Effector CD4-positive, alpha-beta T cell (primary cell): Measurements from ENCODE around the gene PCDH11X. TPM values are rescaled to one million over a fixed set of nuclear protein-coding genes. Genes with fewer than 3 reads are reported as not detected.
"Not testable (repeated sequence)": the region's sequence is repeated elsewhere in the genome, so short reads cannot be mapped to it uniquely, and the experiment has no call there.

ENCODE experiments used
- DNase-seq: peaks from one replicate; pipeline ENCODE4 v3.0.0-alpha.2; 2020
- total RNA-seq: gene quantifications from one replicate; lab custom pipeline; 2026; lab: John Stamatoyannopoulos, UW

Gene PCDH11X
- total RNA-seq = not detected

GRCh38 chrX:91779135-91779534 lies at the start of gene PCDH11X:
Gene PCDH11X, plus strand, starts transcription at chrX:91779375. Its CDS starts 56,130 bp downstream, at chrX:91835505.
- not testable (repeated sequence) for DNase-seq

- DNase-seq = not testable (repeated sequence)
Observed at GRCh38 chrX:91747446-91747845, 31.7 kb upstream of the PCDH11X start.

- DNase-seq = not testable (repeated sequence)
Observed at GRCh38 chrX:91753022-91753421, 26.2 kb upstream of the PCDH11X start.

GRCh38 chrX:91770619-91771488 lies 8.3 kb upstream of the PCDH11X start:
- not testable (repeated sequence) for DNase-seq

- DNase-seq = not testable (repeated sequence)
Observed at GRCh38 chrX:91773943-91774342, 5.2 kb upstream of the PCDH11X start.

- DNase-seq = not testable (repeated sequence)
Observed at GRCh38 chrX:91780008-91780407, 833 bp downstream of the PCDH11X start.

GRCh38 chrX:91780698-91781097 lies 1.5 kb downstream of the PCDH11X start:
- not testable (repeated sequence) for DNase-seq

- not testable (repeated sequence) for DNase-seq
Observed at GRCh38 chrX:91781553-91782298, 2.6 kb downstream of the PCDH11X start.

GRCh38 chrX:91782825-91783224 lies 3.6 kb downstream of the PCDH11X start:
- not testable (repeated sequence) for DNase-seq

GRCh38 chrX:91817537-91817936 lies 38.4 kb downstream of the PCDH11X start:
- not testable (repeated sequence) for DNase-seq

- DNase-seq = not testable (repeated sequence)
Observed at GRCh38 chrX:91825321-91825720, 46.1 kb downstream of the PCDH11X start.
